Measurements from ENCODE around the gene PARVA. TPM values are rescaled to one million over a fixed set of nuclear protein-coding genes. Genes with fewer than 3 reads are reported as not detected.

PARVA gene
- total RNA-seq, 2 donors from 2014 or later: 38.4 to 55.1 TPM

DNA sequence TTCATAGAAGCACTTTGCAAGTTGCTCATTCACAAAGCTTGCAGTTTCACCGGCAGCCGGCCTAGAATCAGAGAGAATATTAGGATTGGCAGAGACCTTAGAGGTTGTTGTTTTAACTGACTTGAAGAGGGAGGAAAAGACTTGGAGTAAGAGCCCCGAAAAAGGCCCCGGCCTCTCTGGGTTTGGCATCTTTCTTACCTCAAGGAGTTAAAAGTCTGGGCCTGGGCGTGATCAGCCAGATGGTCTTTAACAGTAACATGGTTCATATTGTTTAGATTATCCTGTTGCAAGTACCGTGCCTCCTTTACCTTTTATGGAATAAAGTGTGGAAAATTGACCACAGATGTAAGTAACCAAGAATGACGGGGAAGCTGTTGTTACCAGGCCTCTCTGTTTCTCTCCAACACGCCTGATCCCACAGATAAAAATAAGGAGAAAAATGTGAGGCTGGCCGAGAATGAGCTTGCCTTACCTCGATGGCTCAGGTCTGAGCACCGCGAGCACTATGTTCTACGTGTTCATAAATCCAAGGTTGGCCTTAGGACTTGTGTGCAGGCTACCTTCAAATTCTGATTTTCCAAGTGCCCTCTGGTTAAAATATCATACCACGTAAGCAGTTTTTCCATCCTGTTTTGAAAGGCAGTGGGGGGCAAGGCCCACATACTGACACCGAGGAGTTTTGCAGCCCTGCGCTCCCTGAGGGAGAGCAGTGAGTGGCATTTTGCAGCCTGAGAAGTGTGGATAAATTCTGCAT, 56.4 kb downstream of the PARVA start:
- no peak overlapping the region for H3K4me3 ChIP-seq
- H3K27me3 ChIP-seq (replicated peaks; ENCODE audit: insufficient read depth): no peaks in the 10 kb centered on the region
- 57% methylated on average over 16 of the region's 16 CpGs for WGBS
- no peaks in the 10 kb centered on the region for H3K36me3 ChIP-seq
- peak overlapping the region; percentile 75 to 78 for H3K27ac ChIP-seq
- H3K4me1 ChIP-seq (replicated peaks): peaks cover 6% of the 10 kb centered on the region
- no peaks in the 10 kb centered on the region for H3K9me3 ChIP-seq
- DNase-seq (ENCODE audit: low spot score): no peak
- intact Hi-C loops (cut with DNase I): loop anchor here (10.0 kb wide), 1 partner anchor 349 kb away; no protein-coding TSS in a partner anchor
- TF ChIP-seq POLR2A (IDR thresholded peaks at IDR 0.05) (no peak), POLR2AphosphoS5 (IDR thresholded peaks at IDR 0.05) (peak; percentile 53)

DNA sequence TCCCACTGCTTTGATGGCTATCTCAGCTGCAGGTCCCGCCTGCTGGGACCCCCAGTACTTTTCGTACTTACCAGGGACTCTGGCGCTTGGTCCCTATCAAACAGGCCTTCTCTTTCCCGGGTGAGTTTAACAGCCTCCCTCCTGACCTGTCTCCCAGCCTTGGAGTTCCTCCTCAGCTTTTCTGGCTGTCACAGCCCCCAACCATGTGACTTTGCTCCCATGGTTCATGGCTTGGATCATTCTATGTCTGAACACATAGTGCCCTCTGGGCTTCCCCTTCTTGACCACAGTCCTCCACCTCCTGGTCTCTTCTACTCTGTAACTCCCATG, 56.9 kb downstream of the PARVA start:
- peaks cover 6% of the 10 kb centered on the region for H3K4me1 ChIP-seq (replicated peaks)
- H3K27ac ChIP-seq: peak overlapping the region; percentile 75 to 78
- no peaks in the 10 kb centered on the region for H3K36me3 ChIP-seq
- WGBS: 55% methylated on average over 4 of the region's 4 CpGs
- intact Hi-C loops (cut with DNase I): loop anchor here (10.0 kb wide), 1 partner anchor 349 kb away; no protein-coding TSS in a partner anchor
- no peak for DNase-seq (ENCODE audit: low spot score)
- no peaks in the 10 kb centered on the region for H3K9me3 ChIP-seq
- no peak overlapping the region for H3K4me3 ChIP-seq
- H3K27me3 ChIP-seq (replicated peaks; ENCODE audit: insufficient read depth): no peaks in the 10 kb centered on the region
- TF ChIP-seq CTCF (IDR thresholded peaks at IDR 0.05) (no peak), POLR2A (IDR thresholded peaks at IDR 0.05) (no peak), POLR2AphosphoS5 (IDR thresholded peaks at IDR 0.05) (no peak)

GRCh38 chr11:12435264-12435663, 57.9 kb downstream of the PARVA start:
- TF ChIP-seq POLR2AphosphoS5 (IDR thresholded peaks at IDR 0.05) (no peak), POLR2A (IDR thresholded peaks at IDR 0.05) (no peak), CTCF (IDR thresholded peaks at IDR 0.05) (no peak)
- no peak for DNase-seq (ENCODE audit: low spot score)
- intact Hi-C loops (cut with DNase I): loop anchor here (10.0 kb wide), 1 partner anchor 350 kb away; no protein-coding TSS in a partner anchor
- peaks cover 6% of the 10 kb centered on the region for H3K4me1 ChIP-seq (replicated peaks)
- no peaks in the 10 kb centered on the region for H3K27me3 ChIP-seq (replicated peaks; ENCODE audit: insufficient read depth)
- peak overlapping the region; percentile 75 to 78 for H3K27ac ChIP-seq
- H3K4me3 ChIP-seq: no peak overlapping the region
- 90% methylated on average over 3 of the region's 3 CpGs for WGBS
- no peaks in the 10 kb centered on the region for H3K36me3 ChIP-seq
- no peaks in the 10 kb centered on the region for H3K9me3 ChIP-seq

GRCh38 chr11:12436266-12436665, 58.9 kb downstream of the PARVA start:
- TF ChIP-seq CTCF (IDR thresholded peaks at IDR 0.05): no peak
- no peak for TF ChIP-seq POLR2A (IDR thresholded peaks at IDR 0.05)
- TF ChIP-seq POLR2AphosphoS5 (IDR thresholded peaks at IDR 0.05): no peak
- H3K4me1 ChIP-seq (replicated peaks): no peaks in the 10 kb centered on the region
- no peak for DNase-seq (ENCODE audit: low spot score)
- H3K27me3 ChIP-seq (replicated peaks; ENCODE audit: insufficient read depth): no peaks in the 10 kb centered on the region
- peak overlapping the region in 1 of 2 donors; percentile 75 for H3K27ac ChIP-seq
- no peak overlapping the region for H3K4me3 ChIP-seq
- no peaks in the 10 kb centered on the region for H3K9me3 ChIP-seq
- no peaks in the 10 kb centered on the region for H3K36me3 ChIP-seq
- intact Hi-C loops (cut with DNase I): loop anchor here (10.0 kb wide), 1 partner anchor 351 kb away; no protein-coding TSS in a partner anchor
- WGBS: 100% methylated on average over 1 of the region's 1 CpG

DNA sequence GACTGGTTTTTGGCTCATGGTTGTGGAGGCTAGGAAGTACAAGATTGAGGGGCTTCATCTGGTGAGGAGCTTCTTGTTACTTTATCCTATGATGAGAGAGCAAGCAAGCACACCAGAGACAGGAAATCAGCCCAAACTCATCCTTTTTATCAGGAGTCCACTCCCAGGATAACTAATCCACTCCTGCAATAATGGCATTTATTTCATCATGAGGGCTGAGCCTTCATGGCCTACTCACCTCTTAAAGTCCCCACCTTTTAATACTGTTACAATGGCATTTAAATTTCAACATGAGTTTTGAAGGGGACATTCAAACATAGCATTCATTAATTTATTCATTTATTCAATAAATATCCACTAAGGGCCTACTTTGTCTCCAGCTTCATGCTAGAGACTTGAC, 60.9 kb downstream of the PARVA start:
- TF ChIP-seq CTCF (IDR thresholded peaks at IDR 0.05) (no peak), POLR2A (IDR thresholded peaks at IDR 0.05) (no peak), POLR2AphosphoS5 (IDR thresholded peaks at IDR 0.05) (no peak)
- Histone ChIP-seq H3K36me3 (no peaks in the 10 kb centered on the region), H3K9me3 (no peaks in the 10 kb centered on the region), H3K4me3 (no peak overlapping the region), H3K27ac (no peak overlapping the region), H3K27me3 (replicated peaks; ENCODE audit: insufficient read depth) (no peaks in the 10 kb centered on the region), H3K4me1 (replicated peaks) (no peaks in the 10 kb centered on the region)
- no peak for DNase-seq (ENCODE audit: low spot score)
- intact Hi-C loops (cut with DNase I): loop anchor here (10.0 kb wide), 1 partner anchor 353 kb away; no protein-coding TSS in a partner anchor
